Stimulated activated CD4-positive, alpha-beta T cell treated with anti-CD3 and anti-CD28 coated beads, Interleukin-2, amount 100 ng/mL, for 4 hours (primary cell): ENCODE data around the gene APOL6.

Experiments used
- DNase-seq: peaks from one replicate; pipeline ENCODE4 v3.0.0-alpha.2; 2020; ENCODE audit warnings: low read depth

APOL6 gene

DNA sequence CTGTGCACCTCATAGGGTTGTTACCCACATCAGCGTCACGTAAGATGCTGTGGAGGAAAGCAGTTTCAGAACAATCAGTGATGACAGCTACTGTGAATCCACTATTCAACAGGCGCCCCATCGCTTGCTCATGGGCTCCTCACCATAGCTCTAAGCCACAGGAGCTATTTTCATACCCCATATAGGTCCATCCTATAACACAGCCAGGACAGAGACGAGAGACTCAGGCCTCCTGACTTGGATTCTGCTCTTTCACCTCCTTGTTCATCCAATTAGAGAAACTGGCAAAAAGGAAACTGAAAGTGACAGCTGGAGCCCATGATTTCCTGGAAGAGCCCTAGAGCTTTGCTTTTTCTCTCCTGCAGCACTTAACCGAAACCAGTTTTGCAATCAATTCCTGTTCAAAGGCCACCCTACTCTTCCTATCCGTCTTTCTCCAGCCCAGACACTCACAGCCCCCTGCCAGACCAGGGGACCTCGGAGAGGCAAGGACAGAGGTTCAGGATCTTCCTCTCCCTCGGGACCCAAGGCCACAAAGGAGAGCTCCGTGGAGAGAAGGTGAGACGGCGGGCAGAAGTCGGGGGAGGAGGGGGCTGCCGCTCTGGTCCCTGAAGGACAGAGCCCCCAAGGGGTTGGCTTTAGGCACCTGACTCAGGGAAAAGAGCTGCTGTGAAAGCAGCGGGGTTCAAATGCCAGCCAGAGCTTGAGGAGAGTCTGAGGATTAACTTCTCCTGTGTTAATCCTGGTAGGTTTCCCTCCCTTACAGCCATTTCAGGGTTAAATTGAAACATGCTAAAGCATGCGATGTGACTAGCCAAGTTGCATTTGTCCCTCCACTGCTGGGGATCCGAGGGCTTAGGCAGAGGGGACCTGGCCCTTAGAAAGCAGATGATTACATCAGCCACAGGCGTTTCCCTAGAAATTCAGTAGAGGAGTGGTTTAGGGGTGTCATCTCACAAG, at the start of gene APOL6:
APOL6 (plus strand) TSS at position 381 of the 960 bp plus-strand sequence. CDS start 7,980 bp downstream, outside the sequence.
- peak; percentile 65 for DNase-seq

GRCh38 chr22:35599364-35599763, 48.9 kb upstream of the APOL6 start:
- no peak for DNase-seq

- no peak for DNase-seq
These were observed 47.8 kb upstream of the APOL6 start for GRCh38 chr22:35600476-35600875.

GRCh38 chr22:35601013-35601580, 47.1 kb upstream of the APOL6 start:
- DNase-seq: no peak

- no peak for DNase-seq
These were observed 46.3 kb upstream of the APOL6 start for GRCh38 chr22:35601743-35602615.

DNA sequence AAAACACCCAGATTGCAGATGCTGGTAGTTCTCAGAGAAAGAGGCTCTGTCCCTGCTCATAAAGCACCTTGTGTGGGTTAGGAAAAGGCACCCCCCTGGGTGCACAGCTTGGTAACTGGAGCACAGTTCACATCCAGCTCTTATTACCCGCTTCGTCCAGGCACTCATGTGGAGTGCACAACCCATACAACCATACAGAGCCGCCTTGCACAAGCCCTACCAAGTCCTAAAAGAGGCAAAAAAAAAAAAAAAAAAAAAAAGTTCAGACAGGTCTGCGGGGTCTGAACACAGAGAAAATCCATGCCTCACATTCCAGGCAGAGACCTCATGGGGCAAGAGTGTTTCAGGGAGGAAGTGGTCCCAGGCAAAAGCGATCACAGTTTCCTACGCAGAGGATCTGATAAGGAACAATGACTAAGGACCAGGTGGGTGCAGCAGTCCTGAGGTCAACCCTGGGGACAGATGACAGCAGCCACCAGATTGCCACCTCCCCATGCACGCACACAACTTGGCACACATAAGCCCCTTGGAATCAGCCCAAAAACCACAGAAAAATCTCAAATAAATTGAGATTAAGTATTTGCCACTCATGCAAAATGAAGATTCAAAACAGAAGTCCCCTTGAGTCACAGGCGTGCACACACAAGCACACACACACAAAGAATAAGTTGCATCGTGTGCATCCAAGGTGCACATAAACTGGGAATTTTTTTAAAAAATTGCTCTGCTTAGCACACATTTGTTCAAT, 43.5 kb upstream of the APOL6 start:
- DNase-seq: no peak

- no peak for DNase-seq
These were observed 42.9 kb upstream of the APOL6 start for GRCh38 chr22:35605369-35605680.

GRCh38 chr22:35605851-35606481, 42.3 kb upstream of the APOL6 start:
- DNase-seq: no peak

- no peak for DNase-seq
These were observed 41.3 kb upstream of the APOL6 start for GRCh38 chr22:35606916-35607315.

DNA sequence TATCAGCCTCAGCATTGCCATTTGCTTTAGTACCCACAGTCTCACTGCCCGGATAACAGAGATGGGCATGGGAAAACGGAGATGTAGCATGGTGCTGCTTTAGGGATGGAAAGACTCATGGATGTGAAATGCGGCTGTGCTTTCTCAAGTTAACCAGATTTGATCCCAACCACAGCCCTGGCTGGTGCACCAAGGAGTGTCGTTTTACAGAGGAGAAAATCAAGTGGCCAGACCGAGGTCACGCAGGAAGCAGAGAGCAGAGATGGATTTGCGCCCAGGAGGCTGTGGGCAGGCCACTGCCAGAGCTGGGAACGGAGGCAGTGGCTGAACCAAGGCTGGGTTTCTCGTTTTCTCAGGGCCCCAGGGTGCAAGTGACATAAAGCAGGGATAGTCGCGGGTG, 40.2 kb upstream of the APOL6 start:
- no peak for DNase-seq

- no peak for DNase-seq
These were observed 39.0 kb upstream of the APOL6 start for GRCh38 chr22:35609261-35609660.

DNA sequence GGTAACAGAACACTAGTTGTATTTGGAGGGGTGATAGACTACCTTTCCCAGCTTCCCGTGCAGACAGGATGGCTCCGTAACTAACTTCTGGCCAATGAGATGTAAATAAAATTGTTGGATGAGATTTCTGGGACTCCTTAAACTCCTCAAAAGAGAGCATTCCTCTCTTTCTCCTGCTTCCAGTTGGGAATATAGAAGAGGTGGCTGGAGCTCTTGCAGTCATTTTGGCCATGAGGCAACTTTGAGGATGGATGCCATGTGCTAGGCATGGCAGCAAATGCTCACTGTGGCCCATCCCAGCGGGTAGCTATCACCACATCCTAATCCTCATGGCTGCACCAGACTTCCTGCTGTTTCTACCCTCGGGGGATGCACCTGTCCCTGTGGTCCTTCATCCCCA, 38.5 kb upstream of the APOL6 start:
- DNase-seq: no peak

- DNase-seq: no peak
These were observed 37.5 kb upstream of the APOL6 start for GRCh38 chr22:35610741-35611140.

- DNase-seq: no peak
These were observed 36.9 kb upstream of the APOL6 start for GRCh38 chr22:35611200-35611890.

GRCh38 chr22:35611891-35612576, 36.2 kb upstream of the APOL6 start:
- DNase-seq: no peak

GRCh38 chr22:35612903-35613302, 35.3 kb upstream of the APOL6 start:
- no peak for DNase-seq

DNA sequence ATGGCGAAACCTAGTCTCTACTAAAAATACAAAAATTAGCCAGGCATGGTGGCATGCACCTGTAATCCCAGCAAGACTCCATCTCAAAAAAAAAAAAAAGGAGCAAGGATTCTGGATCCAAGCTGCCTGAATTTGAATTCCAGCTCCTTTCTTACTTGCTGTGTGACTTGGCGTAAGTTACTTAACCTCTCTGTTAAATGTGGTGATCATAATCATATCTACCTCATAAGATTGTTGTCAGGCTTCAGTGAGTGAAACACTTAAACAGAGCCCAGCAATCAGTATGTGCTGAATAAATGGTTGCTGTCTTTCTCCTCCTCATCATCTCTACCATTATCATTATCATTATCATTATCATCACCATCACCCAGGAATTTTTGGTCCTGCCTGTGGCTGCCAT, 33.8 kb upstream of the APOL6 start:
- no peak for DNase-seq

DNA sequence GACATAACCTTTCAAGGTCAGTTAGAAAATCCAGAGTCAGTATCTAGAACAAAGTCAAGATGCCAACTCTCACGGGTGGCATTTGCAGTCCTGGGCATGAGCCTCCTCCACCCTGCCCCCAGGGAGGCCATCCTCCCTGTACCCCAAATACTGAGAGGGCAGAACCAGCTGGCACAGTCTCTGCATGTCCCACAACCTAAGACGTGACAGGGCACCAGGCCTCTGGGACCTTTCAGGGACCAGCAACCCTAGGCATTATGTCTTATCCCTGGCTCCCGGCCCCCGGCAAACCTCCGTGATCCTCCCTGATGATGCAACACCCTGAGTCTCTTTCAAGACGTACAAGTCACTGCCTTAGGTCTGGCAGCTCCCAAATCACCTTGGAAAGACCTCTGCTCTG, 33.1 kb upstream of the APOL6 start:
- no peak for DNase-seq

DNA sequence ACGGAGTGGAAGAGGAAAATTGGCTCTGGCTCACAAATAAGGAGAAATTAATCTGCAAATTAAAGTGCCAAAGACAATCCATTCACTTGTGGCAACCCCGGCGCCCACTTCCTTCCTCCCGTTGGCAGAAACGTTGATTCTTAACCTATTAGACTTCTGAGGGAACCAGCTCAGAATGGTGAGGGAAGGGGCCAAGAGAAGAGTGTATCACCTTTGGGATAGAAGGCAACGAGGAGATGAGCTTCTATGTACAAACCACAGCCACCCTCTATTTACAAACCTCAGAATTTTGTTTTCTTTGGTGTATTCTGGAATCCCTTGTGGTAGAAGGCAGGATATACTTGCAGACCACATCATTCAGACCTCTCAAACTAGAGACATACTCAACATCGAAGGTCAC, 32.2 kb upstream of the APOL6 start:
- DNase-seq: no peak

DNA sequence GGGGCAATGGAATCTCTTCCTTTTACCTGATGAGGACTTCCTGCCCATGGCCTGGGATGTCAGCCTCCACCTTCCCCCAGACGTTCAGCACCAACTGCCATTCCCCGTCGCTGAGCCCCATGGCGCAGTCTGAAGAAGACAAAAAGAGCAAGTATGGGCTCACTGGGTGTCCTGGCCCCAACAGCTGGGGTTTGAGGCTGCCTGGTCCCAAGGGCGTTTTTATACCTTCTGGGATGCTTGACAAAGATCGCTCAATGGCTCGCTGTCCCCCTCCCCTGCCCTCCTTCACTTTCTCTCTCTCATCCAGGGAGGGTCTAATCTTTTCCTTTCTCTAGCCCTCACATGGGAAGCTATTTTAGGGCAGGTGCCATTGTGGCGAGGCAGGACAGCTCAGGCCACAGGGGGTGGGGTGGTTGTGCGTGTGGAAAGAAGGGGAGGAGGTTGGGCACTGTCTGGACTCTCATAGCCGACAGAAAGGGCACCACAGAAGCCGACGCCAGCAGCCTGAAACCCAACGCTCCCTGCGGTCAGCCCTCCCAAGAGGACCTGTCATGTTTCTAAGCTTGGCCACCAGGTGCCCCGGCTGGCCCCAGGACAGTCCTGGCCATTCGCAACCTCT, 31.0 kb upstream of the APOL6 start, which contains the start of gene MB:
MB (minus strand) TSS at position 193 of the 619 bp plus-strand sequence; CDS start at position 121, 72 bp downstream.
- no peak for DNase-seq
